AG10803 (cell line): Measurements from ENCODE around the gene MYO1E.

Experiments
- DNase-seq: peaks from one replicate; pipeline ENCODE4 v3.0.0; 2010; ENCODE audit warnings: low read depth
- H3K4me3 ChIP-seq: 2 replicates; pipeline ENCODE4 v1.5.1; 2011; ENCODE audit warnings: mild to moderate bottlenecking, low read length, control low read depth
- TF ChIP-seq, protein P1 (sequence below): conservative IDR thresholded peaks from 2 replicates; pipeline ENCODE4 v1.5.1; 2011; ENCODE audit warnings: mild to moderate bottlenecking, low read length, control low read depth, inconsistent platforms

MYO1E gene

DNA sequence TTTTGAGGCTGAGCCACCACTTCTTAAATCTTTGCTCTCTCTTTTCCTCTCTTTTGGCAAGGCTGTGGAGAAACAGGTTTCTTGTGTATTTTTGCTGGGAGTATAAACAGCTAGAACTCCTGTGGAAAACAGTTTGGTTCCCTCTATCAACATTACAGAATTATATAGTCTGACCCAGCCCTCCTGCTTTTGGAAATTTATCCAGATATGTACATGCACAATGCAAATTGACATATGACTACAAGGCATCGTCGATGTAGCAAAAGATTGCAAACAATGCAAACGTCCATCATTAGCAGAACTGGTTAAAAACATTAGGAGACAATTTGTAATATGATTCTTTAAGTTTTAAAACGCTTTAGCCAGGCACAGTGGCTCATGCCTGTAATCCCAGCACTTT is 12.5 kb upstream of the MYO1E start:
- TF ChIP-seq, protein P1, sequence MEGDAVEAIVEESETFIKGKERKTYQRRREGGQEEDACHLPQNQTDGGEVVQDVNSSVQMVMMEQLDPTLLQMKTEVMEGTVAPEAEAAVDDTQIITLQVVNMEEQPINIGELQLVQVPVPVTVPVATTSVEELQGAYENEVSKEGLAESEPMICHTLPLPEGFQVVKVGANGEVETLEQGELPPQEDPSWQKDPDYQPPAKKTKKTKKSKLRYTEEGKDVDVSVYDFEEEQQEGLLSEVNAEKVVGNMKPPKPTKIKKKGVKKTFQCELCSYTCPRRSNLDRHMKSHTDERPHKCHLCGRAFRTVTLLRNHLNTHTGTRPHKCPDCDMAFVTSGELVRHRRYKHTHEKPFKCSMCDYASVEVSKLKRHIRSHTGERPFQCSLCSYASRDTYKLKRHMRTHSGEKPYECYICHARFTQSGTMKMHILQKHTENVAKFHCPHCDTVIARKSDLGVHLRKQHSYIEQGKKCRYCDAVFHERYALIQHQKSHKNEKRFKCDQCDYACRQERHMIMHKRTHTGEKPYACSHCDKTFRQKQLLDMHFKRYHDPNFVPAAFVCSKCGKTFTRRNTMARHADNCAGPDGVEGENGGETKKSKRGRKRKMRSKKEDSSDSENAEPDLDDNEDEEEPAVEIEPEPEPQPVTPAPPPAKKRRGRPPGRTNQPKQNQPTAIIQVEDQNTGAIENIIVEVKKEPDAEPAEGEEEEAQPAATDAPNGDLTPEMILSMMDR = no peak
- no peak overlapping the region for H3K4me3 ChIP-seq

DNA sequence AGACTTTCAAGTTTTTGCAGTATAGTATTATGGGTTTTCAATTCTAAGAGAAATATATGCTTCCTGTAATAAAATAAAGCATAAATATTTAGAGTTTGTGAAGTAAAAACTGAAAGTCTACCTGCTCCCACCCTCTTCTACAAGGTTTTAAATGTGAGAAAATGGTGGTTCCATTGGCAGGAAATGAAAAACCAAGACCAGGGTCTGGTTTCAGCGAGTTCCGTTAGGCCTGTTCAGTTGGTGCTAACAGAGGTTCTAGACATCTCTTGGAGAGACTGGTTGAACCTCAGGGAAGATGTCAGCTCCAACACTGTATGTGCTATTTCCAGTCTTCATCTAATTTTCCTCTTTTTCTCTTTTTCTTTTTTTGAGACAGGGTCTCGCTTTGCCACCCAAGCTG is 11.8 kb upstream of the MYO1E start:
- H3K4me3 ChIP-seq = no peak overlapping the region
- no peak for DNase-seq

More for the DNA sequence above, 12.5 kb upstream of the MYO1E start:
- no peak for DNase-seq

DNA sequence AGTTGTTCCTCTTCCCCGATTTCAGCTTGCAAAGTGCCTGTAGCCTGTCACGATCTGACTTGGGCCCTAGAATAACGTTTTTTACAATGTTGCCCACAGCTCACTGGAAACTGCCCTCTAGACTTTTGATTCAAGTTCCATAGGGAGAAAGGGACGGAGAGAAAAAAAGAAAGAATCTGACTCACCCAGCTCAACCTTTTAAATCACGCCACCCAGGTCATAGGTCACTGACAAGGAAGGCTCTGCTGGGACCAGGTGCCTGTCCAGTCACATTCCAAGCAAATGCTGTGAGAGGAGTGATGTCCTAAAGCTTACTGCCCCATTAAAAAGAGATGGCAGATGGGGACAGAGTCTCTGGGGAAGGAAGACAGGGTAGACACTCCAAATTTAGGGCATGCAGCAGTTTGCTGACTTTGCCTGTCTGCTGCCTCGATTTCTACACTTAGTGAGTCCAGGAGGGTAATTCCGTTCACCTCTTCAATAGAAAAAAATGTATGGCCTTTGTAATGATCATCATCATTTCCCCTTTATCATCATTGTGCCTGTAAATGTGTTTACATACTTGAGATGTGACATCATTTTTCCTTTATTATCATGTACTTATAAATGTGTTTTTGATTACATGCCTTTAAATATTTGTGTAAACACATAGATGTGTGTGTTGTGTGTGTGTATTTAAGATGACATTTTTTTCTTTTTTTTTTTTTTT is 8.4 kb upstream of the MYO1E start:
- TF ChIP-seq, protein P1 = no peak
- peak; percentile 11 for DNase-seq

More for the DNA sequence above, 11.8 kb upstream of the MYO1E start:
- TF ChIP-seq, protein P1 = no peak

DNA sequence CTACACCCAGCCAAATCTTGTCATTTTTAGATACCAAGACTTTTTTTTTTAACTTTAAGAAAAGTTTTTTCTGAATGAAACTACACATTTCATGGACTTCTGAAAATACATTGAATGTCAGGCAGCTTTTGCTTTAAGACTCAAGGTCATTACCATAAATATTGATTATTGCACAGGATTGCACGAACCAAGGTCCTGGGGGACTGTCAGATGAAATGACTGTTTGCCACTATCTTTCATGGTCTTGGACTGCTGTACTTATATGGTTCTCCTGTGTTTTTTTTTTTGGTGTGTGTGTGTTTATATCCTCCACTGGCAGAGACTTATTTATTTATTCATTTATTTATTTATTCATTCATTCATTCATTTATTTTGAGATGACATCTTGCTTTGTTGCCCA is 6.9 kb upstream of the MYO1E start:
- no peak overlapping the region for H3K4me3 ChIP-seq
- TF ChIP-seq, protein P1 = no peak
- no peak for DNase-seq

More for the DNA sequence above, 8.4 kb upstream of the MYO1E start:
- no peak overlapping the region for H3K4me3 ChIP-seq

DNA sequence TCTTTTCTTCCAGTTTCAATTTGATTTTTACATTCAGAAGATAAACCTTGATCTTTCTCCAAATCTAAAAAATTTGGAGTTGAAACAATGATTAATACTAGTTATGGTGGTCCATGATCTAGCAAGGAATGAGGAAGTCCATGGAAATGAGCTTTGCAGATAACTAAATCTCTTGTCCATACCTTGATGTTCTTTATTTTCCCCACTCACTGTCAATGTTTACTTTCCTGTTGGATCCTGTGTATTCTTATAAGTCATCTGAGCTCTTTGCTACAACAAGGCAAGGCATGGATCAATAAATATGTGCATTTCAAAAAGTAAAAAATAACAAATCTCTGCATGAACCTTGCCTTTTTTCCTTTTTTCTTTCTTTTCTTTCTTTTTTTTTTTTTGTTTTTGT is 6.2 kb upstream of the MYO1E start:
- DNase-seq = no peak
- no peak overlapping the region for H3K4me3 ChIP-seq
- TF ChIP-seq, protein P1 = no peak

DNA sequence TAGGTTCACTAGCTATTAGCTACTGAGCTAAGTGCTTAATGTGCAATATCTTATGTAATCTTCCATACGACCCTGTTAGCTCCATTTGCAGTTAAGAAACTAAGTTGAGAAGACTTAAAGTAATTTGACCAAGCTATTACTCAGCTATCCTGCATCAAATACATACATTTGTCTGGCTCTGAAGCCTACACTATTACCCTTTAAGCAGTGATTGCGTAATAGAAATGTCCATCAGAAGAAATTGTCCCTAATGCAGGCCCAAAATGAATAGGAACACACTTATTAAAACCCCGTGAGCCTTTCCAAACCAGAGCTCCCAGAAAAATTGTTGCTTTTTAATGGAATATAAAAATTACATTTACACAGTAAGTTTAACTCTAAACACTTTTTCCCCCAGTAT is 5.3 kb upstream of the MYO1E start:
- DNase-seq = no peak
- TF ChIP-seq, protein P1 = no peak
- H3K4me3 ChIP-seq = no peak overlapping the region

DNA sequence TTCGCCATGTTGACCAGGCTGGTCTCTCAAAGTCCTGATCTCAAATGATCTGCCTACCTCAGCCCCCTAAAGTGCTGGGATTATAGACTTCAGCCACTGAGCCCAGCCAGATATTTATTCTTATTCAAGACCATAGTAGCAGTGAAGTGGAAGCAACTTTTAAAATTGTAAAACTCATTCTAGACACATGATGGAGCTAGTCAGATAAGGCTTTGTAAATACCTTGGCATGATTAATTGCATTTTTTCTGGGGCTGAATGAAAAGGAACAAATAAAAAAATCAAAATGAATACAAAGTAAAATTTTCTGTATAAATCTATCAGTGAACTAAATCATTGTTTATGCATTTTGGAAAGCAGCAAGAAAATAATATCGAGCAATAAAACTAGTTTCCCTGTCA is 4.1 kb upstream of the MYO1E start:
- DNase-seq = no peak
- no peak overlapping the region for H3K4me3 ChIP-seq
- TF ChIP-seq, protein P1 = no peak; the same call in 1 of the 2 replicates
